Coronary artery (tissue), 2 donors: ENCODE measurements around the gene ABTB1.
A peak's percentile ranks its signal among the peaks of the same experiment; 100 is the strongest.

Experiments used
- DNase-seq: peaks from one replicate; pipeline ENCODE4 v3.0.0-alpha.2; 2017; ENCODE audit warnings: low spot score
- H3K27ac ChIP-seq, 2 donors: fragments of 200-600 bp; sonication (generic); one replicate each; pipeline ENCODE4 v1.5.1; 2016 to 2019
- H3K4me3 ChIP-seq: fragments of 200-600 bp; sonication (generic); 2 replicates; pipeline ENCODE4 v1.5.1; 2016; ENCODE audit warnings: mild to moderate bottlenecking, moderate library complexity
- TF ChIP-seq, protein P1 (sequence below): fragments of 200-600 bp; sonication (generic); IDR thresholded peaks from one replicate; pipeline ENCODE4 v1.5.1; 2019; ENCODE audit warnings: antibody characterized with exemption

The ABTB1 gene

DNA sequence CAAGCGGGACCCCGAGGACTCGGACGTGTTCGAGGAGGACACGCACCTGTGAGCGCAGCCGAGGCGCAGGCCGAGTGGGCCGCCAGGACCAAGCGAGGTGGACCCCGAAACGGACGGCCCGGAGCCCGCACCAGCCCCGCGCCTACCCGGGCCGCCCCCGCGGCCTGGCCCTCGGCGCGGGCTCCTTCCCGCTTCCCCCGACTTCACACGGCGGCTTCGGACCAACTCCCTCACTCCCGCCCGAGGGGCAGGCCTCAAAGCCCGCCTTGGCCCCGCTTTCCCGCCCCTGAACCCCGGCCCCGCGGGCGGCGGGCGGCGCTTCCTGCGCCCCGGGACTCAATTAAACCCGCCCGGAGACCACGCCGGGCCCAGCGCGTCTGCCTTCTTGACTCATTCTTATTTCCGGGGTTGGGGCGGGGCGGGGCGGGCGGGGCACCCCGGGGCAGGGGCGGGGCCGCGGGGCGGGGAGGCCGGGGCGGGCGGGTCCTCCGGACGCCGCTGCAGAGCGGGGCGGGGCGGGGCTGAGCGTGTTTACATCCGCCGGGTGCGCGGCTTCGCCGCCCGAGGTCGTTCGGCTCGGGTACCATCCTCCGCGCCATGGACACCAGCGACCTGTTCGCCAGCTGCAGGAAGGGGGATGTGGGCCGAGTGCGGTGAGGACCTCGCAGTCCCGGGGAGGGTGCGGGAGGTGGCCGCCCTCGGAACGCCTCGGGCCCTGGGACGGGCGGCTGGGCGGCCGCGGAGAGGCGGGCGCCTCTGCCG is at the start of gene ABTB1:
Gene ABTB1 (plus strand): TSS at position 524 of the 762 bp plus-strand sequence. CDS start 74 bp downstream, at position 598.
- TF ChIP-seq, protein P1, sequence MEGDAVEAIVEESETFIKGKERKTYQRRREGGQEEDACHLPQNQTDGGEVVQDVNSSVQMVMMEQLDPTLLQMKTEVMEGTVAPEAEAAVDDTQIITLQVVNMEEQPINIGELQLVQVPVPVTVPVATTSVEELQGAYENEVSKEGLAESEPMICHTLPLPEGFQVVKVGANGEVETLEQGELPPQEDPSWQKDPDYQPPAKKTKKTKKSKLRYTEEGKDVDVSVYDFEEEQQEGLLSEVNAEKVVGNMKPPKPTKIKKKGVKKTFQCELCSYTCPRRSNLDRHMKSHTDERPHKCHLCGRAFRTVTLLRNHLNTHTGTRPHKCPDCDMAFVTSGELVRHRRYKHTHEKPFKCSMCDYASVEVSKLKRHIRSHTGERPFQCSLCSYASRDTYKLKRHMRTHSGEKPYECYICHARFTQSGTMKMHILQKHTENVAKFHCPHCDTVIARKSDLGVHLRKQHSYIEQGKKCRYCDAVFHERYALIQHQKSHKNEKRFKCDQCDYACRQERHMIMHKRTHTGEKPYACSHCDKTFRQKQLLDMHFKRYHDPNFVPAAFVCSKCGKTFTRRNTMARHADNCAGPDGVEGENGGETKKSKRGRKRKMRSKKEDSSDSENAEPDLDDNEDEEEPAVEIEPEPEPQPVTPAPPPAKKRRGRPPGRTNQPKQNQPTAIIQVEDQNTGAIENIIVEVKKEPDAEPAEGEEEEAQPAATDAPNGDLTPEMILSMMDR = no peak
- peak within 1 kb of the TSS; percentile 97 for H3K4me3 ChIP-seq
- peak; percentile 85 for DNase-seq
- H3K27ac ChIP-seq = peak within 1 kb of the TSS; percentile 95

DNA sequence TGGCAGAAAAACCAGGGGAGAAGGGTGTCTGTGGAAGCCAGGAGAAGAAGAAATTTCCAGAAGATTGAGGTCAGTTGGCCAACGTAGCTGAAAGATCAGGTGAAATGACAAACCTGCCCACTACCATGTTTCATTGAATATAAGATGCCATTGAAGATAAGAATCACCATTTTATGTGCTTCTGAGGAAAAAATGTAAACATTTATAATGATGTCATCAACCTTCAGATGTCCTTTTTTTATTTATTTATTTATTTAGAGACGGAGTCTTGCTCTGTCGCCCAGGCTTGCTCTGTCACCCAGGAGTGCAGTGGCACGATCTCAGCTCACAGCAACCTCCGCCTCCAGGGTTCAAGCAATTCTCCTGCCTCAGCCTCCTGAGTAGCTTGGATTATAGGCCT is 48.7 kb upstream of the ABTB1 start:
- H3K27ac ChIP-seq = no peak overlapping the region
- TF ChIP-seq, protein P1 = no peak
- no peak overlapping the region for H3K4me3 ChIP-seq
- DNase-seq = no peak

DNA sequence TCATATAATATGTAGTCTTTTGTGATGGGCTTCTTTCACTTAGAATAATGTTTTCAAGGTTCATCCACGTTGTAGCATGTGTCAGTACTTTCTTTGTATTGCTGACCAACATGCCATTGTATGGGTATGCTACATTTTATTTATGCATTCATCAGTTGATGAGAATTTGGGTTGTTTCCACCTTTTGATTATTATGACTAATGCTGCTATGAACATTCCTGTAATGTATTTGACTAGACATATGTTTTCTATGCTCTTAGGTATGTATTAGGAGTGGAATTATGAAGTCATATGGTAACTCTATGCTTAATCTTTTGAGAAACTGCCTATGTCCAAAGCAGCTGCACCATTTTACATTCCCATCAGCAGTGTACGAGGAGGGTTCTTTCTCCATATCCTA is 46.9 kb upstream of the ABTB1 start:
- H3K4me3 ChIP-seq = no peak overlapping the region
- DNase-seq = no peak
- H3K27ac ChIP-seq = no peak overlapping the region
- TF ChIP-seq, protein P1 = no peak

DNA sequence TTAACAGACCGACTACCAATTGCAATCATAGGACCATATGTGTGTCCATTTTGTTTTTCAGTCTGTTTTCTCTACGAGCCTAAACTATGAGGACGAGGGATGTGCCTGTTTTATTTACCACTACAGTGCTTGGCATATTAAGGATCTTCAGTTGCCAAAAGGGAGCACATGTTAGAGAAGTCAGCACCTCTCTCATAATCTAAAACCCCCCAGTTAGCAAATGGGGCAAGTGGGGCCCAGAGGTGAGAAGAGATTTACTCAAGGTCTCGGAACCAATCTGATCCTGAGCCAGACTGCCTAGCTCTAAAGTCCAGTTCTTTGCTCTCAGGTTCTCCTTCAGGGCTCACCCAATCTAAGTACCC is 44.3 kb upstream of the ABTB1 start:
- TF ChIP-seq, protein P1 = no peak
- Histone ChIP-seq H3K4me3 (peak overlapping the region; percentile 72), H3K27ac (no peak overlapping the region)
- no peak for DNase-seq

DNA sequence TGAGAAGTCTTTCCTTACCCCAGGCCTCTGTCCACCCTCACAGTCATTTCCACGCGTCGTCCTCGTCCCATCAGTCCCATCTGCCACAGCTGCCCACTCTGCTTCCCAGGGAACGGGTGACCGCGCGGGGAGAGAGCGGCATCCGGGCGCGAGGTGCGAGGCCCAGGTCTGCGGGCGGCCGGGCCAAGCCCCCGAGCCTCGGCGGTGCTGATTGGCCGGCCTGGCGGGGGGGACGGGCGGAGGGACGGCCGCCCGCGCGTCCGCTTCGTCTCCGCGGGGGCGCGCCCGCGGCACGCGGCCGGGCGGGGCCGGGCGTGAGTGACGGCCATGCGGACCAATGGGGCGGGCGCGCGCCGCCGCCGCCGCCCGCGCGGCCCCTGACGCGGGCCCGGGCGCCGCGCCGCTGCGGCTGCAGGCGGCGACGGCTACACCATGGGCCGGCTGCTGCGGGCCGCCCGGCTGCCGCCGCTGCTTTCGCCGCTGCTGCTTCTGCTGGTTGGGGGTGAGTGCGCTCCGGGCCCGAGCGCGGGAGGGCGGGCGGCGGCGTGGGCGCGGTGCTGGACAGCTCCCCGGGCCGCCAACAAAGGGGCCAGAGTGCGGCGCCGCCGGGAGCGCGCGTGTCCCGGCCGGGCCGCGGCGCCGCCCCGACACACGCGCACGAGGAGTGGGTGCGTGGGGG is 43.8 kb upstream of the ABTB1 start, which contains the start of gene PODXL2:
Gene PODXL2 (plus strand): TSS at position 398 of the 679 bp plus-strand sequence. CDS start 35 bp downstream, at position 433.
- TF ChIP-seq, protein P1 = no peak
- Histone ChIP-seq H3K4me3 (peak within 1 kb of the TSS; percentile 72), H3K27ac (no peak within 1 kb of the TSS)
- no peak for DNase-seq

DNA sequence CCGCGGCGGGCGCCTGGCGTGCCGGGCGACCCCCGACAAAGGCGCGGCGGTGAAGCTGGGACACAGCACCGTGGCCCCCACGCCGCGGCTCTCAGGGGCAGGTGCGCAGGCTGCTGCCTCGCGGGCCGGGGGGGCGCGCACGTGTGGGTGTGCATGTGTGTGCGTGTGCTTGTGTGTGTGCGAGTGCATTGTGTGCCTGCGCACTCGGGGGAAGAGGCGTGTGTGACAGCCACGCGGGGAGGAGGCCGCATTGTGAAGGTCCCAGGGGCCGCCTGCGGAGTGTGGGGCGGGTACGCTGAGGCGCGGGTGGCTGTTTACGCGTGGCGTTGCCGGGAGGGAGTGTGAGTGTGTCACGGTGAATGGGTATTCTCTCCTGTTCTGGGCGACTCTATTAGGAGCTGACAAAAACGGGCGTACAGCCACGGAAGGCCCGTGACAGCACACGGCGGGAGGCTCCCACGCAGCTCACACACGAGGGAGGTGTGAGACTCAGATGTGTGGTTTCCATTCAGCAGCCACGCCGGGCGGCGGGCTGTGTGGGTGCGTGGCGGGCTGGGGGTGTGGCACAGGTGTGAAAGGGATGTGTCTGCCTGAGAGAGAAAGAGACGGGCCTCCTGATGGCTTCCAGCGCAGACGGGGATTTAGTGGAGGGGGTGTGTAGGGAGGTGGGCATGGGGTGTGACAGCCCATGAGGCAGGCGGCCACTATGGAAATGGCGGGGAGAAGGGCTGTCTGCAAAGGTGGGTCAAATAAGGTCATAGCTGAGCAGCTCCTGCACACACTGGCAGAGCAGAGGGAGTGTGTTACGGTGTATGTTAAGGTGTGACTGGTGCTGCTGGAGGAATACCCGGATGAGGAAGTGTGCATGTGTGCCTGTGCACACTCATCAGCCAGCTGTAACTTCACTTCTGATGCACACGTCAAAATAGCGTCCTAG is 43.0 kb upstream of the ABTB1 start:
- TF ChIP-seq, protein P1 = no peak
- H3K27ac ChIP-seq = no peak overlapping the region
- no peak for DNase-seq
- H3K4me3 ChIP-seq = peak overlapping the region; percentile 72
